Measurements from ENCODE around the gene CELF1. TPM values are rescaled to one million over a fixed set of nuclear protein-coding genes. Genes with fewer than 3 reads are reported as not detected.
A peak's percentile ranks its signal among the peaks of the same experiment; 100 is the strongest.

CELF1 gene
- total RNA-seq (2014; rRNA removed; shearing (Covaris generic)) = 94.7 and 115 TPM in 2 replicates

GRCh38 chr11:47552566-47553405, at the start of gene CELF1:
CELF1 (minus strand) TSS chr11:47553132; CDS start chr11:47499523, 53,609 bp downstream.
- peak; percentile 80 for DNase-seq (ENCODE audit: low spot score)

GRCh38 chr11:47599902-47600301, 47.0 kb upstream of the CELF1 start:
- no peak for DNase-seq (ENCODE audit: low spot score)

GRCh38 chr11:47595967-47596366, 43.0 kb upstream of the CELF1 start:
- no peak for DNase-seq (ENCODE audit: low spot score)

GRCh38 chr11:47595029-47595428, 42.1 kb upstream of the CELF1 start:
- no peak for DNase-seq (ENCODE audit: low spot score)

- no peak for DNase-seq (ENCODE audit: low spot score)
Observed at GRCh38 chr11:47593934-47594855, 41.3 kb upstream of the CELF1 start, which contains the start of gene C1QTNF4. C1QTNF4 (minus strand) TSS chr11:47594411; CDS start chr11:47590810, 3,601 bp downstream.

- DNase-seq (ENCODE audit: low spot score) = no peak
Observed at GRCh38 chr11:47593492-47593933, 40.6 kb upstream of the CELF1 start.

GRCh38 chr11:47592970-47593369, 40.0 kb upstream of the CELF1 start:
- DNase-seq (ENCODE audit: low spot score) = no peak

- no peak for DNase-seq (ENCODE audit: low spot score)
Observed at GRCh38 chr11:47592251-47592650, 39.3 kb upstream of the CELF1 start.

- no peak for DNase-seq (ENCODE audit: low spot score)
Observed at GRCh38 chr11:47591764-47592163, 38.8 kb upstream of the CELF1 start.

GRCh38 chr11:47589977-47590861, 37.3 kb upstream of the CELF1 start:
- DNase-seq (ENCODE audit: low spot score) = no peak

- no peak for DNase-seq (ENCODE audit: low spot score)
Observed at GRCh38 chr11:47589584-47589976, 36.6 kb upstream of the CELF1 start.

GRCh38 chr11:47589118-47589517, 36.2 kb upstream of the CELF1 start:
- DNase-seq (ENCODE audit: low spot score) = no peak

GRCh38 chr11:47587723-47588326, 34.9 kb upstream of the CELF1 start:
- no peak for DNase-seq (ENCODE audit: low spot score)

- no peak for DNase-seq (ENCODE audit: low spot score)
Observed at GRCh38 chr11:47587039-47587716, 34.2 kb upstream of the CELF1 start.

- no peak for DNase-seq (ENCODE audit: low spot score)
Observed at GRCh38 chr11:47586098-47586855, 33.3 kb upstream of the CELF1 start, which contains the start of gene FAM180B. FAM180B (plus strand) TSS chr11:47586678; CDS start chr11:47586769, 91 bp downstream.

GRCh38 chr11:47583844-47584243, 30.9 kb upstream of the CELF1 start:
- no peak for DNase-seq (ENCODE audit: low spot score)

GRCh38 chr11:47578524-47579494, 25.9 kb upstream of the CELF1 start, which contains the start of the genes KBTBD4 and NDUFS3:
KBTBD4 (minus strand) TSS chr11:47578970; CDS start chr11:47578951, 19 bp downstream.
NDUFS3 (plus strand) TSS chr11:47579074; CDS start chr11:47579092, 18 bp downstream.
- DNase-seq (ENCODE audit: low spot score) = peak; percentile 77

- DNase-seq (ENCODE audit: low spot score) = no peak
Observed at GRCh38 chr11:47577460-47578041, 24.6 kb upstream of the CELF1 start.

Data from A172 (cell line).